IPS DF 4.7 (cell line): Measurements from ENCODE around the gene TMEM60.

Source experiments
- DNase-seq: peaks from one replicate; pipeline ENCODE4 v3.0.0-alpha.2; 2013; ENCODE audit warnings: low spot score; ENCODE audit errors: extremely low read depth

TMEM60 gene

DNA sequence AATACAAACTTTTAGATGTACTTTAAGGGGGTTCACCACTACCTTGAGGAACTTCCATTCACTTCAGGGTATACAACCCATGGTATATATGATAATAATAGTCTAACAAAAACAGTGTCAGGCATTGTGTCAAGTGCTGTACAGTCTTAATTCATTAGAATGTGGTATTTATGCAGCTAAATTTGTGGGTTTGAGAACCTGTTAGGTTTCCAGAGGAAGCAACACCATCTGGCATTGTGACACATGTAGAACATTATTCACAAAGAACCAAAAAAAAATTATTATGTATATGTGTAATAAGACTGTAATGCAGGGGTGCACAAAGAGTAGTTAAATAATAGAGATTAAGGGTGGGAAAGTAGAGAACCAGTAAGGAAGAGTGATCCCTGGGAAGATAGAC is 26.3 kb downstream of the TMEM60 start:
- DNase-seq, result no peak

DNA sequence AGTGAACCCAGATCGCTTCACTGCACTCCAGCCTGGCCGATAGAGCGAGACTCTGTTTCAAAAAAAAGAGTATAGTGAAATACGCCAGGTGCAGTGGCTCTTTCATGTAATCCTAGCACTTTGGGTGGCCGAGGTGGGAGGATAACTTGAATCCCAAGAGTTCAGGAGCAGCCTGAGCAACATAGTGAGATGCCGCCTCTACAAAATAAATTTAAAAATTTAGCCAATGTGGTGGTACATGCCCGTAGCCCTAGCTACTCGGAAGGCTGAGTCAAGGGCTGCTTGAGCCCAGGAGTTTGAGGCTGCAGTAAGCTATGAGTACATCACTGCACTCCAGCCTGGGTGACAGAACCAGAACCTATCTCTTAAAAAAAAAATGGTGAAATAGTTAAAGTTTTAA is 27.9 kb downstream of the TMEM60 start:
- DNase-seq, result no peak

DNA sequence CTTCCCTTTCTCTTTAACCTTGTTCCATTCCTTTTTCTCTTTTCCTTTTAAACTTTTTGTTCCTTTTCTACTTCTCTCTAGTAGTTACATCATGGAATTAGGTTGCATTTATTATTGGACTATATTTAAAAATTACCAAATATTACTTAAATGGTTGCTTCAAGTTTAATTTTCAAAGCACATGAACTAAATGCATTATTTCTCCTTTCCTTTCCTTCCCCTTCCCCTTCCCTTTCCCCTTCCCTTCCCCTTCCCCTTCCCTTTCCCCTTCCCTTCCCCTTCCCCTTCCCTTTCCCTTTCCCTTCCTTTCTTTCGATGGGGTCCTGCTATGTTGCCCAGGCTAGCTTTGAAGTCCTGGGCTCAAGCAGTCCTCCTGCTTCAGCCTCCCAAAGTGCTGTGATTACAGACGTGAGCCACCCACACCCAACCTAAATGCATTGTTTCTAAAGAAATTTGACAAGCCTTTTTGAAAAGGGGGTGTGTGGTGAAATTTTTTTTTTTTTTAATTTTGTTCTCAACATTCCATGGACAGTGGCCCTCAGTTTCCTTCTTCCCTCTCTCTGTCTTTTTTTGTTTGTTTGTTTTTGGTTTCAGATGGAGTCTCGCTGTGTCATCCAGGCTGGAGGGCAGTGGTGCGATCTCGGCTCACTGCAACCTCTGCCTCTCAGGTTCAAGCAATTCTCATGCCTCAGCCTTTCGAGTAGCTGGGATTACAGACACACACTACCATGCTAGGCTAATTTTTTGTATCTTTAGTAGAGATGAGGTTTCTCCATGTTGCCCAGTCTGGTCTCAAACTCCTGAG is 31.2 kb downstream of the TMEM60 start:
- no peak for DNase-seq

DNA sequence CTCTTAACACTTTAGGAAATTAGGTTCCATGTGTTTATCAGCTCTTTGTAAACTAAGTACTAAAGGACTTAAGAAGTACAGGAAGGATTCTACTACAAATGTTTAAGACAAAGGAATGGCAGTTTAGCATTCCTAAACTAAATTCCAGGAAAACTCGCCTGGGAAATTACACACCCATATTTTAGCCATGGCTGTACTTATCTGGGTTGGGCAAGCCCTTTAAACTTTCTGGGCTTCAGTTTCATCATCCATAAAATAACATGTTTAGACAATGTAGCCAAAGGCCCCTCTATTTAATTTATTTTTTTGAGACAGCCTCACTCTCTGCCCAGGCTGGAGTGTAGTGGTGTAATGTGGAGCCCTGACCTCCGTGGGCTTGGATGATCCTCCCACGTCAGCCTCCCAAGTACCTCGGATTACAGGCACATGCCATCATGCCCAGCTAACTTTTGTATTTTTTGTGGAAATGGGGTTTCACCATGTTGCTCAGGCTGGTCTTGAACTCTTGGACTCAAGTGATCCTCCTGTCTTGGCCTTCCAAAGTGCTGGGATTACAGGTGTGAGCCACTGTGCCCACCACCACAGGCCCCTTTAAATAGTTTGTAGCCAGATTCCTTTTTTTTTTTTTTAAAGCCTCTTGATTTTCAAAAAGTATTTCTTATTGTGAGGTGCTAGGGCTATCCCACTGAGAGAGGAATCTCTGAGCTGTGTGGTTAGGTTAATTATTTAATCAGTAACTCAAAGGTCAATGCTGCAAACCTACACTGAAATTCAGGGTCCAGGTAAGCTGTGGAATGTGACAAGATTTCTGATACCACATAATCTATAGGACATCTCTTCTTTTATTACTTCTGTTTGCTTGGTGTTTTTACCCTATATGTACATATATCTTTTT is 32.1 kb downstream of the TMEM60 start:
- DNase-seq, result no peak

DNA sequence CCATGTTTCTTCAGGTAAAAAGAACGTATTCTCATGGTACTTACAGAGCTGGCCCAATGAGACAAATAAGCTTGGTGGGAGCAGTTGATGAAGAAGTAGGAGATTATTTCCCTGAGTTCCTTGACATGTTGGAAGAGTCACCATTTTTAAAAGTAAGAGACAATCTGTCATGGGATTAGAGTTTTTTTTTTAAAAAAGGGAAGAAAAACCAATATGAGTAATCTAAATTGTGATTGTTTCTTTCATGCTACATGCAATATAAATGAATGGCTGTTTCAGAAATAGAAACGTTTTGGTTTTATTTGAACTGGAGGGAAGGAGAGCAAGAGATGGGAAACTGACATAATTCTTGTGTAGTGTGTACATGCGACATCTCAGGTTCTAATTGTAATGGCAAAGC is 32.8 kb downstream of the TMEM60 start:
- no peak for DNase-seq

DNA sequence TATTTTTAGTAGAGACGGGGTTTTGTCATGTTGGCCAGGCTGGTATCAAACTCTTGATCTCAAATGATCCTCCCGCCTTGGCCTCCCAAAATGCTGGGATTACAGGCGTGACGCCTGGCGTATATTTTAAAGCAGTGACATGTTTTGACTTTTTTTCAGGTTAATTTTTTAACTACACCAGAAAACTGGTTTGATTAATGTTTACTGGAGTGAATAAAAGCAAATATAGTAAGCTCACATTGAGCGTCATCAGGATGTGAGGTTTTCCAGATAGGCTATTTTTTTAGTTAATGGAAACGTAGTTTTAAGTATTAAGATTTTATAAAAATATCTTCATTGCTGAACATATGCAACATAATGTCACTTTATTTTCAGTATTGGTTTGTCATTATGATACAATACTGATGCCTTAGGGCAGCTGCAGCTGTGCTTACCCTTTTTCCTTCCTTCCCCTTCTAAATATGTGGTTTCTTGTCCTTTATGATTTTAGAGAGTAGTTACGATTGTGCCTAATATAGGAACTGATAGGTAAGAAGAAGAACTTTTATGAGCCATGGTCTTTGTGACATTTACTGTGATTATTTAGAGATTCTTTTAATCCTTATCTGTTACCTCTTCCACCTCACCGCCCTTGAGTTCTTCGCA is 37.3 kb downstream of the TMEM60 start:
- no peak for DNase-seq

DNA sequence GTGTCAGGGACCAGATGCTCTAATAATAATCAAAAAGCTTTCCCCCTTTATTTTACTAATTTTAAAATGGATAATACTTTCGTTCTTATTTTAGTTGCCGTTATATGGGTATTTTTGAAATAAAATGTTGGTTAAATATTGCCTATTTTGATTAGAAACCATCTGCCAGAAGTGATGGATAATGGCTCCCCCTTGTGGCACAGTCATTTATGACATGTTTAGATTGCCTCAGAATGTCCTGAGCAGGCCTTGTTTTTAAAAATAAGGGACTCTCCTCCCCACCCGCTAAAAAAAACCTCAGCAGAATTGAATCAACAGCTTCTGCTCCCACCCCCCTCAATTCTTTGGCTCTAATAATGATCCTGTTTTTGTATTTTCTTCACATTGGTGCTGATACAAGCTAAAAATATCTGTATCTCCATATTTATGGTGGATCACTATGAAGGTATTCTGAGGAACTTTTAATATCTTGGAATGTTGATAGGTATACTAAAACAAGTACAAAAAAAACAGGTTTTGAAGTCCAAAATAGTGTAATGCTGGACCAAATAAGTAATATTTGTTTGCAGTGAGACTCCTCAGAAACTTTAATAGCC is 38.8 kb downstream of the TMEM60 start:
- DNase-seq, result peak; percentile 19

DNA sequence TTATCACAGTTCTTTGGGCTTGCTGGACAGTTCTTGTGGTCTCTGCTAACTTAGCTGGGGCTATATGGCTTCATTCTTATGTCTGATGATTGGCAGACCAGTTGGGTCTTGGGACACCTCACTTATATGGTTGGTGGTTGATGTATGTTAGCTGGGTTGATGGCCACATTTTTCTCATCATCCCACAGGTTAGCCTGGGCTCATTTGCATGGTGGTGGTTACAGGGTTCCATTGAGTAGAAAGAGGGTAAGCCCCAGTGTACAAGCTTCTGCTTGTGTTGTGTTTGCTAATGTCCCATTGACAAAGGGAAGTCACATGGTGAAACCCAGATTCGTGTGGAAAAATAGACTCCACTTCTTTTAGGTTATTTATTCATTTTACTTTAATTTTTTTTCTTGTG is 40.6 kb downstream of the TMEM60 start:
- no peak for DNase-seq

DNA sequence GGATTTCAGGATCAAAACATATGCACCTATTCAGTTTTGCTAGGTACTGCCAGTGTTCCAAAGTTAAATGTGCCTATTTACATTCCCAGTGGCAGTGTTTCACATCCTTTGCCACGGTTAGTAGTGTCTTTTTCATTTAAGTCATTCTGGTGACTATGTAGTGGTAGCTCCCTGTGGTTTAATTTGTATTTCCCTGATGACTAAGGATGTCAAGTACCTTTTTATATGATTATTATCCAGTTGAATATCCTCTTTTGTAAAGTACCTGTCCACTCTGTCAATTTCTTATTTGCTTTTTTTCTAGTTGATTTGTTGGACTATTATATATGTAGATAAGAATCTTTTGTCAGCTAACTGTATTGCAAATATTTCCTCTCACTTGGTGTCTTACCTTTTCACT is 45.1 kb downstream of the TMEM60 start:
- DNase-seq, result no peak

DNA sequence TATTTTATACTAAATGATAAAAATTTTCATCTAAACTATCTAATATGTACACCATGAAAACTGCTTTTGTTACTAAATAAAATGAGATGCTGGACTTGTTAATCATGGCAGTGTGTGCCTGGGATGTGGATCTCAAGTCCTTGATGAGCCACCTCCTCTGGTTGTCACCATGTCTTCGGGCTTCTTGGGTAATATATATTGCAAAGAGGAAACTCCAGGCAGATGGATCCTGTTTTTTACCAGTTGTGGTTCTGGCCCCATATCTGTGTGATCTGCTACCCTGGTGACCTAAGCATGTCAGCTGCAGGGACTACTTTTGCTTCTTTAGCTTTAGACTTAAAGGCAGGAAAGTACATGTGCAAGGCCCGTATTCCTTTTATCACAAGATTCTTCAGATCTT is 46.2 kb downstream of the TMEM60 start:
- no peak for DNase-seq

DNA sequence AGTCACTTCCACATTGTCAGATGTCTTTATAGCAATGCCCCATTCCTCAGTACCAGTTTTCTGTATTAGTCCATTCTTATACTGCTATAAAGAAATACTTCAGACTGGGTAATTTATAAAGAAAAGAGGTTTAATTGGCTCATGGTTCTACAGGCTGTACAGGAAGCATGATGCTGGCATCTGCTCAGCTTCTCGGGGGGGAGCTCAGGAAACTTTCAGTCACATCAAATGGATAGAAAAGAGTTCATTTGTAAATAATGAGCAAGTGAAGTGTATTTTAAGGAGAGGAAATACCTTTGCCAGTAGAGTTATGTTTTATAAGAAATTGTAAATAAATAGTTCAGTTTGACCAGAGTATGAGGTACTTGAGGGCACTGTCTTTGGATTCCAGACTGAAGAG is 50.5 kb downstream of the TMEM60 start:
- no peak for DNase-seq

DNA sequence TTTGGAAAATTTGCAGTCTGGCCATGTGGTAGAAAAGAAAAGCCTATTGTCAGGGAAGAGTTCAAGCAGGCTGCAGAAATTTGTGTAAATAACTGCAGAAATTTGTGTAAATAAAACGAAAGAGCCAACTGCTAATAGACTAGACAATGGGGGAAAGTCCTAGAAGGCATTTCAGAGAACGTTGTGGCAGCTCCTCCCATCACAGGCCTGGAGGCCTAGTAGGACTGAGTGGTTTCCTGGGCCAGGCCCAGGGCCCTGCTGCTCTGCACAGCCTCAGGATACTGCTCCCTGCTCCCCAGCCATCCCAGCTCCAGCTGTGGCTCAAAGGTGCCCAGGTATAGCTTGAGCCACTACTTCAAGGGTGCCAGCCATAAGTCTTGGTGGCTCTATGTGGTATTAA is 51.1 kb downstream of the TMEM60 start:
- DNase-seq, result no peak

DNA sequence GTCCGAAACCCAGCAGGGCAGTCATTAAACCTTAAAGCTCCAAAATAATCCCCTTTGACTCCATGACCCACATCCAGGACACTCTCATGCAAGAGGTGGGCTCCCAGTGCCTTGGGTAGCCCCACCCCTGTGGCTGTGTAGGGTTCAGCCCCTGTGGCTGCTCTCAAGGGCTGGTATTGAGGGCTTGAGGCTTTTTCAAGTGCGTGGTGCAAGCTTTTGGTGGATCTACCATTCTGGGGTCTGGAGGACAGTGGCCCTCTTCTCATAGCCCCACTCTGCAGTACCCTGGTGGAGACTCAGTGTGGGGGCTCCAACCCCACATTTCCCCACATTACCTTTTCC is 51.4 kb downstream of the TMEM60 start:
- no peak for DNase-seq

DNA sequence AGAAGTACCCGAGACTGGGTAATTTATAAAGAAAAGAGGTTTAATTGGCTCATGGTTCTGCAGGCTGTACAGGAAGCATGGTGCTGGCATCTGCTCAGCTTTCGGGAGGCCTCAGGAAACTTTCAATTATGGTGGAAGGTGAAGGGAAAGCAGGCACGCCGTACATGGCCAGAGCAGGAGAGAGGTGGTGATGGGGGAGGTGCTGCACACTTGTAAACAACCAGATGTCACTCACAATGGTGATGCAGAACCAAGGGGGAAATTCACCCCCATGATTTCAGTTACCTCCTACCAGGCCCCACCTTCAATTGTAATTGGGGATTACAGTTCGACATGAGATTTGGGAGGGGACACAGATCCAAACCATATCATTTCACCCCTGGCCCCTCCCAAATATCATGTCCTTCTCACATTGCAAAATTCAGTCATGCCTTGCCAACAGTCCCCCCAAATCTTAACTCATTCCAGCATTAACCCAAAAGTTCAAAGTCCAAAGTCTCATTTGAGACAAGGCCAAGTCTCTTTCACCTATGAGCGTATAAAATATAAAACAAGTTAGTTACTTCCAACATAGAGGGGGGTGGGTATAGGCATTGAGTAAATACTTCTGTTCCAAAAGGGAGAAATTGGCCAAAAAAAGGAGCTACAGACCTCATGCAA is 51.9 kb downstream of the TMEM60 start:
- DNase-seq, result no peak

DNA sequence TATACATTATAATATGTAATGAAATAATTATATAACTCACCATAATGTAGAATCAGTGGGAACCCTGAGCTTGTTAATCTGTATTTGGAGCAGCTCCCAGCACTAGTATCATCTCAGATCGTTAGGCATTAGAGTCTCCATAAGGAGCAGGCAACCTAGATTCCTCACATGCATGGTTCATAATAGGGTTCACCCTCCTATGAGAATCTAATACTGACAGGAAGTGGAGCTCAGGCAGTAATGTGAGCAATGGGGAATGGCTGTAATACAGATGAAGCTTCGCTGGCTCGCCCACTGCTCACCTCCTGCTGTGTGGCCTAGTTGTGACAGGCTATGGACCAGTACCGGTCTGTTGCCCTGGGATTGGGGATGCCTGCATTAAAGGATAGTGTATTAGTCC is 52.5 kb downstream of the TMEM60 start:
- DNase-seq, result no peak
